Urinary bladder (tissue), 4 donors: ENCODE measurements around the gene PTGR3. TPM values are rescaled to one million over a fixed set of nuclear protein-coding genes. Genes with fewer than 3 reads are reported as not detected.

Experiments
- DNase-seq: peaks from one replicate; pipeline ENCODE4 v3.0.0-alpha.2; 2015; ENCODE audit errors: extremely low spot score
- H3K27ac ChIP-seq: one replicate; pipeline ENCODE4 v1.5.1; 2013; ENCODE audit warnings: low read depth, mild to moderate bottlenecking, moderate library complexity
- H3K36me3 ChIP-seq: one replicate; pipeline ENCODE4 v1.6.1; 2013; ENCODE audit warnings: mild to moderate bottlenecking, moderate library complexity; ENCODE audit not compliant: insufficient read depth
- H3K4me1 ChIP-seq: one replicate; pipeline ENCODE4 v1.6.1; 2013; ENCODE audit warnings: mild to moderate bottlenecking, moderate library complexity; ENCODE audit not compliant: insufficient read depth
- H3K4me3 ChIP-seq: one replicate; pipeline ENCODE4 v1.5.1; 2013; ENCODE audit warnings: low read depth, low read length
- WGBS: extraction: QIAGEN DNeasy Blood & Tissue Kit; methylation state at CpG from one replicate; pipeline ENCODE4 v1.1.7; 2013; 5-methylcytosine and 5-hydroxymethylcytosine counted together
- polyA plus RNA-seq: library from polyadenylated mRNA; stranded (reverse); fragments of 200-250 nt; gene quantifications from one replicate; pipeline ENCODE4 v1.2.3, GENCODE V29; 2013
- total RNA-seq: library from RNA; depleted of rRNA; stranded (reverse); fragments of >200 nt; gene quantifications from one replicate; pipeline ENCODE4 v1.2.3, GENCODE V29; 2014
- donor health status: healthy with polysubstance abuse.
- donor health status: healthy.

Gene PTGR3
- total RNA-seq (20.8 TPM), polyA plus RNA-seq (23.9 TPM)

GRCh38 chr18:75209129-75209950 is at the start of gene PTGR3:
TSS of gene PTGR3 (minus strand) at chr18:75209139. CDS start at chr18:75209058, 81 bp downstream.
- peak; percentile 77 for DNase-seq
- peaks cover 2% of the 10 kb centered on the region for H3K36me3 ChIP-seq
- H3K4me3 ChIP-seq = peak within 1 kb of the TSS; percentile 100
- H3K4me1 ChIP-seq = no peaks in the 10 kb centered on the region
- H3K27ac ChIP-seq = peak within 1 kb of the TSS; percentile 99
- 1% methylated on average over 87 of the region's 88 CpGs for WGBS

GRCh38 chr18:75257605-75258004 is 48.7 kb upstream of the PTGR3 start:
- WGBS = 80% methylated on average over 14 of the region's 14 CpGs

GRCh38 chr18:75256376-75256775 is 47.4 kb upstream of the PTGR3 start:
- H3K4me1 ChIP-seq = peaks cover 1% of the 10 kb centered on the region
- H3K27ac ChIP-seq = no peak overlapping the region
- no peaks in the 10 kb centered on the region for H3K36me3 ChIP-seq
- no peak overlapping the region for H3K4me3 ChIP-seq
- DNase-seq = no peak

More at GRCh38 chr18:75257605-75258004, 48.7 kb upstream of the PTGR3 start:
- Histone ChIP-seq H3K36me3 (no peaks in the 10 kb centered on the region), H3K27ac (no peak overlapping the region), H3K4me1 (peaks cover 1% of the 10 kb centered on the region), H3K4me3 (no peak overlapping the region)
- no peak for DNase-seq

- Histone ChIP-seq H3K27ac (no peak overlapping the region), H3K4me1 (peaks cover 1% of the 10 kb centered on the region)
These were observed 46.2 kb upstream of the PTGR3 start for GRCh38 chr18:75255094-75255493.

GRCh38 chr18:75253784-75254183 is 44.8 kb upstream of the PTGR3 start:
- H3K27ac ChIP-seq = no peak overlapping the region
- H3K4me3 ChIP-seq = no peak overlapping the region
- H3K4me1 ChIP-seq = peaks cover 1% of the 10 kb centered on the region
- no peaks in the 10 kb centered on the region for H3K36me3 ChIP-seq
- DNase-seq = no peak
- 65% methylated on average over 4 of the region's 4 CpGs for WGBS

More at GRCh38 chr18:75255094-75255493, 46.2 kb upstream of the PTGR3 start:
- no peak overlapping the region for H3K4me3 ChIP-seq
- no peak for DNase-seq
- WGBS = 89% methylated on average over 3 of the region's 3 CpGs
- H3K36me3 ChIP-seq = no peaks in the 10 kb centered on the region

GRCh38 chr18:75253043-75253442 is 44.1 kb upstream of the PTGR3 start:
- Histone ChIP-seq H3K27ac (no peak overlapping the region), H3K4me3 (no peak overlapping the region), H3K4me1 (peaks cover 1% of the 10 kb centered on the region), H3K36me3 (no peaks in the 10 kb centered on the region)
- no peak for DNase-seq
- 82% methylated on average over 1 of the region's 1 CpG for WGBS

- no peak overlapping the region for H3K4me3 ChIP-seq
- H3K36me3 ChIP-seq = no peaks in the 10 kb centered on the region
- WGBS = 61% methylated on average over 2 of the region's 2 CpGs
- H3K4me1 ChIP-seq = peaks cover 2% of the 10 kb centered on the region
- no peak overlapping the region for H3K27ac ChIP-seq
- no peak for DNase-seq
These were observed 43.2 kb upstream of the PTGR3 start for GRCh38 chr18:75252136-75252535.

- DNase-seq = no peak
- 74% methylated on average over 5 of the region's 5 CpGs for WGBS
- H3K27ac ChIP-seq = no peak overlapping the region
- H3K4me1 ChIP-seq = peaks cover 3% of the 10 kb centered on the region
- H3K36me3 ChIP-seq = no peaks in the 10 kb centered on the region
- H3K4me3 ChIP-seq = no peak overlapping the region
These were observed 42.5 kb upstream of the PTGR3 start for GRCh38 chr18:75251466-75251865.

- WGBS = 91% methylated on average over 20 of the region's 20 CpGs
- Histone ChIP-seq H3K4me1 (peaks cover 3% of the 10 kb centered on the region), H3K27ac (peak overlapping the region; percentile 4), H3K36me3 (no peaks in the 10 kb centered on the region), H3K4me3 (no peak overlapping the region)
- DNase-seq = no peak
These were observed 41.5 kb upstream of the PTGR3 start for GRCh38 chr18:75250471-75250821.

GRCh38 chr18:75249672-75250470 is 40.9 kb upstream of the PTGR3 start:
- no peak for DNase-seq
- 89% methylated on average over 18 of the region's 18 CpGs for WGBS
- Histone ChIP-seq H3K4me1 (peaks cover 3% of the 10 kb centered on the region), H3K27ac (peak overlapping the region; percentile 11), H3K4me3 (no peak overlapping the region), H3K36me3 (no peaks in the 10 kb centered on the region)

GRCh38 chr18:75249175-75249518 is 40.2 kb upstream of the PTGR3 start:
- WGBS = 94% methylated on average over 9 of the region's 9 CpGs
- peak overlapping the region; percentile 79 for H3K27ac ChIP-seq
- no peak for DNase-seq
- peaks cover 3% of the 10 kb centered on the region for H3K4me1 ChIP-seq
- no peak overlapping the region for H3K4me3 ChIP-seq
- no peaks in the 10 kb centered on the region for H3K36me3 ChIP-seq

GRCh38 chr18:75248426-75249174 is 39.7 kb upstream of the PTGR3 start:
- 73% methylated on average over 20 of the region's 20 CpGs for WGBS

GRCh38 chr18:75247611-75248421 is 38.9 kb upstream of the PTGR3 start:
- Histone ChIP-seq H3K27ac (peak overlapping the region; percentile 45), H3K36me3 (no peaks in the 10 kb centered on the region), H3K4me3 (peak overlapping the region; percentile 19), H3K4me1 (peaks cover 3% of the 10 kb centered on the region)
- 20% methylated on average over 8 of the region's 8 CpGs for WGBS
- DNase-seq = peak; percentile 53

More at GRCh38 chr18:75248426-75249174, 39.7 kb upstream of the PTGR3 start:
- no peak for DNase-seq
- Histone ChIP-seq H3K36me3 (no peaks in the 10 kb centered on the region), H3K4me3 (no peak overlapping the region), H3K27ac (peak overlapping the region; percentile 79), H3K4me1 (peaks cover 3% of the 10 kb centered on the region)
